Heart left ventricle (tissue), 16 donors: Measurements from ENCODE around the gene SUPT5H. TPM values are rescaled to one million over a fixed set of nuclear protein-coding genes. Genes with fewer than 3 reads are reported as not detected.
A peak's percentile ranks its signal among the peaks of the same experiment; 100 is the strongest.

Experiments used
- ATAC-seq, 4 donors: fragments of 200-7000 bp; cut with Tn5 transposase; one replicate each; pipeline ENCODE4 v1.9.1; 2020 to 2022; ENCODE audit warnings: moderate library complexity in 4 of 4, mild to moderate bottlenecking in 3 of 4, moderate number of reproducible peaks in 1 of 4
- DNase-seq, 5 donors: peaks; one replicate each; pipeline ENCODE4 v3.0.0-alpha.2; 2020
- H3K27ac ChIP-seq, 12 donors: fragments of 200-600 bp; sonication (generic) in 4 of 12; one replicate each; pipeline versions ENCODE4 v1.5.0 to v1.8.0; 2016 to 2022; ENCODE audit warnings: mild to moderate bottlenecking in 2 of 12
- H3K27me3 ChIP-seq, 9 donors: fragments of 200-600 bp; sonication (generic) in 2 of 9; one replicate each; pipeline versions ENCODE4 v1.5.1 to v1.8.0; 2016 to 2022; ENCODE audit warnings: mild to moderate bottlenecking in 3 of 9
- H3K36me3 ChIP-seq, 9 donors: fragments of 200-600 bp; sonication (generic) in 2 of 9; one replicate each; pipeline versions ENCODE4 v1.5.0 to v1.8.0; 2018 to 2022; ENCODE audit warnings: mild to moderate bottlenecking in 2 of 9
- H3K4me1 ChIP-seq, 12 donors: fragments of 200-600 bp; sonication (generic) in 4 of 12; one replicate each; pipeline versions ENCODE4 v1.5.0 to v1.8.0; 2016 to 2022; ENCODE audit warnings: mild to moderate bottlenecking in 3 of 12
- H3K4me3 ChIP-seq, 12 donors: fragments of 200-600 bp; sonication (generic) in 4 of 12; one replicate each; pipeline versions ENCODE4 v1.5.0 to v1.8.0; 2017 to 2022; ENCODE audit warnings: mild to moderate bottlenecking in 9 of 12, moderate library complexity in 4 of 12
- H3K9me3 ChIP-seq, 12 donors: fragments of 200-600 bp; sonication (generic) in 4 of 12; one replicate each; pipeline versions ENCODE4 v1.5.0 to v1.8.0; 2016 to 2022; ENCODE audit warnings: mild to moderate bottlenecking in 1 of 12
- CTCF ChIP-seq, 12 donors: fragments of 200-600 bp; sonication (generic) in 4 of 12; IDR thresholded peaks; one replicate each; pipeline versions ENCODE4 v1.5.0 to v1.8.0; 2018 to 2022; ENCODE audit warnings: antibody characterized with exemption in 12 of 12, mild to moderate bottlenecking in 5 of 12
- POLR2A ChIP-seq, 2 donors: fragments of 450-650 bp; IDR thresholded peaks; one replicate each; pipeline ENCODE4 v1.6.1; 2017; ENCODE audit warnings: antibody characterized with exemption in 2 of 2, mild to moderate bottlenecking in 2 of 2, moderate library complexity in 2 of 2
- WGBS, 4 donors: extraction: QIAGEN DNeasy Blood & Tissue Kit in 2 of 4; methylation state at CpG; one replicate each; pipeline versions ENCODE4 v1.1.5 to v1.1.7; 2013 to 2018; 5-methylcytosine and 5-hydroxymethylcytosine counted together
- intact Hi-C, 10 donors: fragments of 100-400 bp; cut with DNase I; formaldehyde crosslinking; loops; one replicate each; pipeline versions ENCODE4 v1.11.1 to v1.14.2; 2022
- polyA plus RNA-seq, 2 donors: library from polyadenylated mRNA; stranded (reverse); fragments of 200-250 nt; gene quantifications; one replicate each; pipeline ENCODE4 v1.2.3, GENCODE V29; 2013
- total RNA-seq, 9 donors: library from RNA; depleted of rRNA in 2 of 9; stranded (reverse); fragments of >200 nt in 2 of 9; fragmentation: NEBNext Ultra II Directional in 3 of 9; extraction: Animal tissue kit (Norgen Biotek cat#: 25700) in 3 of 9; gene quantifications; one replicate each; pipeline versions ENCODE4 v1.1.0 to v1.2.4, GENCODE V29; 2016 to 2023
- donor health status: ischemic (EF 13 %, LVEDD 7.1; RV severe dilation, severe dysfunction).
- donor health status: healthy with polysubstance abuse.
- donor health status: DM: no; HTN: yes; CAD: no.
- donor health status: DM: no; HTN: no; CAD: no.
- donor health status: ischemic (EF 25% LVEDD 6.9; RV normal size, moderate dysfunction).
- donor health status: ischemic (EF 25% LVEDD 5.7; RV mildly dilated, moderate dysfunction).
- donor health status: healthy.
- donor health status: DM: yes; HTN: yes; CAD: no.
- donor health status: ischemic (EF 35%, LVEDD 5.7; RV mildly dilated, moderate dysfunction).
- donor health status: nonischemic (EF 11% LVEDD 7.7; RV severe dilation, severe dysfunction).
- donor health status: DM: yes; HTN: yes; CAD: no.
- donor health status: PGD.
- donor health status: ischemic (EF 29% LVEDD 5.4; RV normal size, mild dysfunction).
- donor health status: nonischemic (EF 23%, LVEDD 6.1; RV moderate dilation, normal function).

Gene SUPT5H
- total and polyA plus RNA-seq, 11 donors: 63.8 to 113 (median 81.7) TPM

- ATAC-seq: peak; percentile 9 to 67 (median 36)
- H3K27ac ChIP-seq: peak overlapping the region in 11 of 12 donors; percentile 36 to 97 (median 75)
- H3K9me3 ChIP-seq: no peaks in the 10 kb centered on the region
- intact Hi-C loops: no loop called here
- 63 to 68% (median 66%) methylated on average over 24 to 25 of the region's 25 CpGs for WGBS, 4 donors
- H3K27me3 ChIP-seq: no peaks in the 10 kb centered on the region
- H3K4me1 ChIP-seq: peaks cover 19 to 47% (median 35%) of the 10 kb centered on the region in 12 donors
- H3K36me3 ChIP-seq: peaks cover 5 to 33% (median 30%) of the 10 kb centered on the region in 9 donors
- TF ChIP-seq CTCF (IDR thresholded peaks at IDR 0.05): no peak
- TF ChIP-seq POLR2A (IDR thresholded peaks at IDR 0.05): no peak
- H3K4me3 ChIP-seq: peak overlapping the region in 4 of 12 donors; percentile 13 to 21 (median 20)
- peak in 2 of 5 donors; percentile 52 to 61 for DNase-seq
Measured at GRCh38 chr19:39430675-39431593, 14.4 kb upstream of the SUPT5H start.

DNA sequence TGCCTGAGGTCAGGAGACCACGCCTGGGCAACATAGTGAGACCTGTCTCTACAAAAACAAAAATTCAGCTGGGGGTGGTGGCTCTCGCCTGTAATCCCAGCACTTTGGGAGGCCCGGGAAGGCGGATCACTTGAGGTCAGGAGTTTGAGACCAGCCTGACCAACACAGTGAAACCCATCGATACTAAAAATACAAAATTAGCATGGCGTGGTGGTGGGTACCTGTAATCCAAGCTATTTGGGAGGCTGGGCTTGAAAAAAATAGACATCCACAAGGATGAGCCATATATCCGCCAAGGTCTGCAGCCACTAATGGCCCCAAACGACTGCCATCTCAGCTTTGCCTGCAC, 12.7 kb upstream of the SUPT5H start:
- intact Hi-C loops: no loop called here

DNA sequence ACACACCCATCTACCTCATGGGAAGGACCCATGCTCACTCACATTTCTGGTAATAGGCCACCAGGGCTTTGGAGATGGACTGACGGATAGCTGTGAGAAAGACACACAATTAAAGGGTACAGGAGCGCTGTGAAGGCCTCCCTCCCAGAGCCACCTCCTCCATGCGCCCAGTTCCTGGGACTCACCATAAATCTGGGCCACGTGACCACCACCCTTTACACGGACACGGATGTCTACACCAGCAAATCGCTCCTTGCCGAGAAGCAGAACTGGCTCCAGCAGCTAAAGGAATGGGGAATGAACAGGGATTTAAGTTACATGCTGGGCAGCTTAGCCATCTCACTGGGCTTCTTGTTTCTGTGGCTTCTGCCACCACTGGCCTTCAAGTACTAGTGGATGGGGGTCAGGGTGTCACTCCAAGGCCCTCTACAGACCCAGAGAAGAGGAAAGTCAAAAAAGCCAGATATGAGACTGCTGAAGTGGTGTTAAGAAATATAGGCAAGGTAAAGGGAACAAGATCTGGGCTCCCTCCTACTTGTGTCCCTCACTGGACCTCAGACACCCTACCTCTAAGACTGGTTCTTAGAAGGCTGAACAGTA, 11.8 kb upstream of the SUPT5H start:
- Histone ChIP-seq H3K27me3 (peaks cover 0 to 5% (median 0%) of the 10 kb centered on the region in 9 donors), H3K27ac (peak overlapping the region in 4 of 12 donors; percentile 22 to 93 (median 89)), H3K36me3 (peaks cover 5 to 33% (median 30%) of the 10 kb centered on the region in 9 donors), H3K9me3 (no peaks in the 10 kb centered on the region), H3K4me3 (peak overlapping the region in 1 of 12 donors; percentile 83), H3K4me1 (peaks cover 17 to 48% (median 31%) of the 10 kb centered on the region in 12 donors)
- intact Hi-C loops: loop anchor here in 2 of 10 donors (2.0 kb wide), 2 partner anchors 19 to 21 kb away; partner anchors contain the start of gene PLEKHG2 (in 1 of the 2)
- TF ChIP-seq POLR2A (IDR thresholded peaks at IDR 0.05) (no peak), CTCF (IDR thresholded peaks at IDR 0.05) (no peak)
- 95 to 97% (median 95%) methylated on average over 8 of the region's 8 CpGs for WGBS, 4 donors
- DNase-seq (peak in 1 of 5 donors; percentile 13), ATAC-seq (no peak)

More for the DNA sequence above, 12.7 kb upstream of the SUPT5H start:
- H3K9me3 ChIP-seq: no peaks in the 10 kb centered on the region
- peaks cover 0 to 5% (median 0%) of the 10 kb centered on the region in 9 donors for H3K27me3 ChIP-seq
- H3K36me3 ChIP-seq: peaks cover 5 to 33% (median 30%) of the 10 kb centered on the region in 9 donors
- 90 to 96% (median 95%) methylated on average over 8 of the region's 8 CpGs for WGBS, 4 donors
- DNase-seq (no peak), ATAC-seq (no peak)
- H3K4me3 ChIP-seq: no peak overlapping the region
- peak overlapping the region in 1 of 12 donors; percentile 97 for H3K27ac ChIP-seq
- TF ChIP-seq CTCF (IDR thresholded peaks at IDR 0.05) (no peak), POLR2A (IDR thresholded peaks at IDR 0.05) (no peak)
- H3K4me1 ChIP-seq: peaks cover 19 to 55% (median 39%) of the 10 kb centered on the region in 12 donors
